Measurements from ENCODE around the gene ZFAND3.

DNA sequence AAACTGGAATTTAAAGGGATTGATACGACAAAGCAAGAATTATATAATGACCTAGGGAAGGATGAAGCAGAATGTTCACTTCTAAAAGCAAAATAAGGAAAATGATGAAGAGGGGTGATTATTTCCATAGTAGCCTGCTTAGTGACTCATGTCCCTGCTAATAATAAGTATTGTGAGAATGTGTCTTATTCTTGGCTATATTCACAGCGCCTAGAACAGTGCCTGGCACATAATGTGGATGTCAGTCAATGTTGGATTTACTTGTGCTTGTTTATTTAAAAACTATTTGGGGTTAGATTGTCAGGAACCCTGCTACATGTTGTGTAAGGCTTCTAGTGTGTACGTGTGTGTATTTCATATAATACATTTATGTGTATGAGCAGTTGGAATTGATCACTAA lies 85.1 kb downstream of the ZFAND3 start:
- TF ChIP-seq POLR2A (IDR thresholded peaks at IDR 0.05; ENCODE audit: low read length) = no peak
- TF ChIP-seq GATA1 (IDR thresholded peaks at IDR 0.05; ENCODE audit: low read depth, low read length) = no peak

All from erythroblast (primary cell).